ENCODE data around the gene RARRES2. TPM values are rescaled to one million over a fixed set of nuclear protein-coding genes. Genes with fewer than 3 reads are reported as not detected.
"Not testable (repeated sequence)": the region's sequence is repeated elsewhere in the genome, so short reads cannot be mapped to it uniquely, and the experiment has no call there.

RARRES2 gene
- 100 to 1,000 TPM in 5 of 6 donors, 10 to 100 TPM in 1; 54.2 to 303 (median 160) TPM for total RNA-seq

- DNase-seq (peak in 1 of 2 donors; percentile 92), ATAC-seq (ENCODE audit: low FRiP score in 2 of 2) (peak; percentile 58 to 80)
- Histone ChIP-seq H3K27ac (peak within 1 kb of the TSS; percentile 66 to 88 (median 82)), H3K4me1 (peaks cover 7 to 31% (median 21%) of the 10 kb centered on the region in 4 donors), H3K9me3 (no peaks in the 10 kb centered on the region), H3K36me3 (peaks cover 0 to 7% (median 0%) of the 10 kb centered on the region in 4 donors), H3K27me3 (peaks cover 0 to 15% (median 6%) of the 10 kb centered on the region in 4 donors), H3K4me3 (peak within 1 kb of the TSS; percentile 25 to 57 (median 44))
- TF ChIP-seq, protein P1, sequence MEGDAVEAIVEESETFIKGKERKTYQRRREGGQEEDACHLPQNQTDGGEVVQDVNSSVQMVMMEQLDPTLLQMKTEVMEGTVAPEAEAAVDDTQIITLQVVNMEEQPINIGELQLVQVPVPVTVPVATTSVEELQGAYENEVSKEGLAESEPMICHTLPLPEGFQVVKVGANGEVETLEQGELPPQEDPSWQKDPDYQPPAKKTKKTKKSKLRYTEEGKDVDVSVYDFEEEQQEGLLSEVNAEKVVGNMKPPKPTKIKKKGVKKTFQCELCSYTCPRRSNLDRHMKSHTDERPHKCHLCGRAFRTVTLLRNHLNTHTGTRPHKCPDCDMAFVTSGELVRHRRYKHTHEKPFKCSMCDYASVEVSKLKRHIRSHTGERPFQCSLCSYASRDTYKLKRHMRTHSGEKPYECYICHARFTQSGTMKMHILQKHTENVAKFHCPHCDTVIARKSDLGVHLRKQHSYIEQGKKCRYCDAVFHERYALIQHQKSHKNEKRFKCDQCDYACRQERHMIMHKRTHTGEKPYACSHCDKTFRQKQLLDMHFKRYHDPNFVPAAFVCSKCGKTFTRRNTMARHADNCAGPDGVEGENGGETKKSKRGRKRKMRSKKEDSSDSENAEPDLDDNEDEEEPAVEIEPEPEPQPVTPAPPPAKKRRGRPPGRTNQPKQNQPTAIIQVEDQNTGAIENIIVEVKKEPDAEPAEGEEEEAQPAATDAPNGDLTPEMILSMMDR (IDR thresholded peaks at IDR 0.05): no peak
- TF ChIP-seq EP300 (IDR thresholded peaks at IDR 0.05) (no peak), POLR2A (IDR thresholded peaks at IDR 0.05) (no peak), POLR2AphosphoS5 (IDR thresholded peaks at IDR 0.05) (peak in 1 of 2 donors; percentile 55)
- 17 to 19% methylated on average over 40 to 41 of the region's 49 CpGs for WGBS, 2 donors
These were observed at the start of gene RARRES2 for GRCh38 chr7:150341263-150342120. Gene RARRES2 (minus strand): TSS chr7:150341629. CDS start chr7:150340609, 1,020 bp downstream.

- no peak for TF ChIP-seq EP300 (IDR thresholded peaks at IDR 0.05)
- 91 to 100% methylated on average over 3 to 4 of the region's 7 CpGs for WGBS, 2 donors
- DNase-seq: no peak
These were observed 48.8 kb upstream of the RARRES2 start for GRCh38 chr7:150390205-150390604.

GRCh38 chr7:150389532-150389816 is 48.0 kb upstream of the RARRES2 start:
- WGBS, 2 donors: 67 to 75% methylated on average over 5 of the region's 5 CpGs
- TF ChIP-seq POLR2A (IDR thresholded peaks at IDR 0.05) (no peak), EP300 (IDR thresholded peaks at IDR 0.05) (no peak), POLR2AphosphoS5 (IDR thresholded peaks at IDR 0.05) (no peak)
- TF ChIP-seq, protein P1 (IDR thresholded peaks at IDR 0.05): no peak
- Histone ChIP-seq H3K4me1 (peaks cover 0 to 11% (median 5%) of the 10 kb centered on the region in 4 donors), H3K27me3 (no peaks in the 10 kb centered on the region), H3K36me3 (no peaks in the 10 kb centered on the region), H3K4me3 (no peak overlapping the region), H3K9me3 (no peaks in the 10 kb centered on the region), H3K27ac (no peak overlapping the region)
- DNase-seq (no peak), ATAC-seq (ENCODE audit: low FRiP score in 2 of 2) (no peak)

More at GRCh38 chr7:150390205-150390604, 48.8 kb upstream of the RARRES2 start:
- Histone ChIP-seq H3K27me3 (no peaks in the 10 kb centered on the region), H3K4me1 (peaks cover 0 to 9% (median 5%) of the 10 kb centered on the region in 4 donors), H3K27ac (no peak overlapping the region), H3K4me3 (no peak overlapping the region), H3K36me3 (no peaks in the 10 kb centered on the region), H3K9me3 (no peaks in the 10 kb centered on the region)
- ATAC-seq (ENCODE audit: low FRiP score in 2 of 2): no peak

GRCh38 chr7:150388709-150389531 is 47.5 kb upstream of the RARRES2 start:
- H3K4me3 ChIP-seq: no peak overlapping the region
- DNase-seq (peak; percentile 88), ATAC-seq (ENCODE audit: low FRiP score in 2 of 2) (peak; percentile 80 to 92)
- 52 to 62% methylated on average over 7 to 20 of the region's 20 CpGs for WGBS, 2 donors
- H3K27ac ChIP-seq: no peak overlapping the region
- no peaks in the 10 kb centered on the region for H3K9me3 ChIP-seq
- no peaks in the 10 kb centered on the region for H3K36me3 ChIP-seq
- H3K27me3 ChIP-seq: no peaks in the 10 kb centered on the region
- peaks cover 2 to 16% (median 5%) of the 10 kb centered on the region in 4 donors for H3K4me1 ChIP-seq
- TF ChIP-seq EP300 (IDR thresholded peaks at IDR 0.05) (no peak), POLR2AphosphoS5 (IDR thresholded peaks at IDR 0.05) (peak in 1 of 2 donors; percentile 56), POLR2A (IDR thresholded peaks at IDR 0.05) (no peak)
- TF ChIP-seq, protein P1 (IDR thresholded peaks at IDR 0.05): peak; percentile 54 to 96 (median 81)

DNA sequence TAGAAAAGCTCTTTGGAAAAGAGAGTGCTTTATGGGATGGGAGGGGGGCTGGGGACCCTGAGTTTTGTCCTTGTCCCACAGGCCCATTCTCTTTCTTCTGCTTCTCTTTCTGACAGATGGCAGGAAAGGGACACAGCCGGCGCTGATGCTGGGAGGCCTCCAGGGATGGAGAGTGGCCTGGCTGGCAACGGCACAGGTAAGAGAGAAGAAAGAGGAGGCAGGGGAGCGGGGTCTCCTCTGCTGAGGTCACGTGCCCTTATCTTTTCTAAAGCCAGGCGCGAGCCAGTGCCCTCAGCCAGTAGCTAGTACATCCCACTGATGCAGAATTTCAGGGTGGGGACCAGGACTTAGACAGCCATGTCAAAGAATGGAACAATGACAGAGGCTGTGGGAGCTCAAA is 46.9 kb upstream of the RARRES2 start:
- H3K4me3 ChIP-seq: no peak overlapping the region
- WGBS, 2 donors: 79 to 88% methylated on average over 7 of the region's 7 CpGs
- DNase-seq (no peak), ATAC-seq (ENCODE audit: low FRiP score in 2 of 2) (no peak)
- no peak for TF ChIP-seq EP300 (IDR thresholded peaks at IDR 0.05)
- TF ChIP-seq POLR2AphosphoS5 (IDR thresholded peaks at IDR 0.05): no peak
- TF ChIP-seq, protein P1 (IDR thresholded peaks at IDR 0.05): no peak
- TF ChIP-seq POLR2A (IDR thresholded peaks at IDR 0.05): no peak
- H3K27ac ChIP-seq: no peak overlapping the region
- H3K27me3 ChIP-seq: no peaks in the 10 kb centered on the region
- peaks cover 3 to 18% (median 5%) of the 10 kb centered on the region in 4 donors for H3K4me1 ChIP-seq
- no peaks in the 10 kb centered on the region for H3K9me3 ChIP-seq
- H3K36me3 ChIP-seq: no peaks in the 10 kb centered on the region

DNA sequence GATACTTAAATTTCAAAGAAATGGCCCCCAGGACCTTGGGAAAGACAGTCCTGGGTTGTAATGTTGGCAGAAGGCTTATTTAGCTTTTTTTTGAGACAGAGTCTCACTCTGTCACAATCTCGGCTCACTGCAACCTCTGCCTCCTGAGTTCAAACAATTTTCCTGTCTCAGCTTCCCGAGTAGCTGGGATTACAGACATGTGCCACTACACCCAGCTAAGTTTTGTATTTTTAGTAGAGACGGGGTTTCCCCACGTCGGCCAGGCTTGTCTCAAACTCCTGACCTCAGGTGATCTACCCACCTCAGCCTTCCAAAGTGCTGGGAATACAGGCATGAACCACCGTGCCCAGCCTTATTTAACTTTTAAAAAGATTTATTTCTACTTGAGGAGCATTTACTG is 44.5 kb upstream of the RARRES2 start:
- peaks cover 3 to 18% (median 5%) of the 10 kb centered on the region in 4 donors for H3K4me1 ChIP-seq
- ATAC-seq (ENCODE audit: low FRiP score in 2 of 2); H3K27ac ChIP-seq; DNase-seq; H3K27me3 ChIP-seq; H3K4me3 ChIP-seq; H3K9me3 ChIP-seq; H3K36me3 ChIP-seq: not testable (repeated sequence)
- 62 to 63% methylated on average over 6 of the region's 6 CpGs for WGBS, 2 donors

All from upper lobe of left lung (tissue), 6 donors.